Bone marrow (tissue), 2 donors: Measurements from ENCODE around the gene TNS3.
"Not testable (repeated sequence)": the region's sequence is repeated elsewhere in the genome, so short reads cannot be mapped to it uniquely, and the experiment has no call there.

Source experiments
- DNase-seq, 2 donors: peaks; one replicate each; lab custom pipeline; 2025; lab: John Stamatoyannopoulos, UW

TNS3 gene

GRCh38 chr7:47561715-47562446 is 20.0 kb downstream of the TNS3 start:
- DNase-seq, result no peak

GRCh38 chr7:47559306-47560220 is 22.3 kb downstream of the TNS3 start:
- DNase-seq, result no peak

- DNase-seq, result no peak
Measured at GRCh38 chr7:47557694-47558670, 23.9 kb downstream of the TNS3 start.

GRCh38 chr7:47557317-47557693 is 24.6 kb downstream of the TNS3 start:
- no peak for DNase-seq

- DNase-seq, result no peak
Measured at GRCh38 chr7:47556511-47557180, 25.3 kb downstream of the TNS3 start.

- DNase-seq, result no peak
Measured at GRCh38 chr7:47553309-47553708, 28.6 kb downstream of the TNS3 start.

GRCh38 chr7:47552621-47553020 is 29.3 kb downstream of the TNS3 start:
- DNase-seq, result no peak

GRCh38 chr7:47551668-47552440 is 30.1 kb downstream of the TNS3 start:
- DNase-seq, result no peak

GRCh38 chr7:47550788-47551470 is 31.0 kb downstream of the TNS3 start:
- no peak for DNase-seq

GRCh38 chr7:47549916-47550315 is 32.0 kb downstream of the TNS3 start:
- DNase-seq, result no peak

GRCh38 chr7:47549397-47549796 is 32.5 kb downstream of the TNS3 start:
- DNase-seq, result no peak

- DNase-seq, result no peak
Measured at GRCh38 chr7:47548546-47548945, 33.4 kb downstream of the TNS3 start.

- DNase-seq, result no peak
Measured at GRCh38 chr7:47546733-47547494, 35.0 kb downstream of the TNS3 start.

GRCh38 chr7:47546171-47546570 is 35.7 kb downstream of the TNS3 start:
- no peak for DNase-seq

- no peak for DNase-seq
Measured at GRCh38 chr7:47544416-47544815, 37.5 kb downstream of the TNS3 start.

- DNase-seq, result no peak
Measured at GRCh38 chr7:47543714-47544113, 38.2 kb downstream of the TNS3 start.

- no peak for DNase-seq
Measured at GRCh38 chr7:47543056-47543455, 38.9 kb downstream of the TNS3 start.

- DNase-seq, result no peak
Measured at GRCh38 chr7:47542051-47542450, 39.9 kb downstream of the TNS3 start.

GRCh38 chr7:47541485-47541884 is 40.4 kb downstream of the TNS3 start:
- DNase-seq, result not testable (repeated sequence)
